Neural cell (in vitro differentiated cells): Measurements from ENCODE around the gene SPTLC2.

Experiments used
- EZH2 ChIP-seq: fragments of 200-600, 300-800 bp; shearing (Covaris generic), sonication (generic); IDR thresholded peaks from 2 replicates; pipeline ENCODE4 v1.6.1; 2014; ENCODE audit warnings: antibody characterized with exemption, low read length, borderline replicate concordance, mild to moderate bottlenecking; ENCODE audit not compliant: insufficient read depth, poor library complexity, severe bottlenecking
- POLR2AphosphoS5 ChIP-seq: IDR thresholded peaks from 2 replicates; pipeline ENCODE4 v1.6.1; 2012
- TF ChIP-seq, protein P1 (sequence below): fragments of 450-650 bp; IDR thresholded peaks from 2 replicates; pipeline ENCODE4 v1.5.1; 2014; ENCODE audit warnings: antibody characterized with exemption, mild to moderate bottlenecking, moderate library complexity; ENCODE audit not compliant: poor library complexity, severe bottlenecking
- TF ChIP-seq, protein P2 (sequence below): IDR thresholded peaks from 2 replicates; pipeline ENCODE4 v1.6.1; 2012; ENCODE audit warnings: borderline replicate concordance

DNA sequence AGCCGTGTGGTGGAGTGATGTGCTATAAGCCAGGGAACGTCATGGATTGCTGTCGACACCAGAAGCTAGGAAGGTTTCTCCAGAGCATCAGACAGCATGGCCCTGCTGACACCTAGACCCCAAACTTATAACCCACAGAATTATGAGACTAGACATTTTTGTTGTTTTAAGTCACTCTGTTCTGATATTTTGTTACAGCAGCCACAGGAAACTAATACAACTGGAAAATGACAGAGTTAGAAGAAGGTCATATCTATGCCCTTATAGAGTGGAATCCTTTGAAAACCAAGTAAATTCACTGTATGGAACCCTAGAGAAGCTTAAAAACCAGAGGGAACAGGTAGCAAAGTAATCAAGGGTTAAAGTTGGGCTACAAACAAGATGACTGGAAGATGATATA lies 42.5 kb downstream of the SPTLC2 start:
- TF ChIP-seq, protein P1, sequence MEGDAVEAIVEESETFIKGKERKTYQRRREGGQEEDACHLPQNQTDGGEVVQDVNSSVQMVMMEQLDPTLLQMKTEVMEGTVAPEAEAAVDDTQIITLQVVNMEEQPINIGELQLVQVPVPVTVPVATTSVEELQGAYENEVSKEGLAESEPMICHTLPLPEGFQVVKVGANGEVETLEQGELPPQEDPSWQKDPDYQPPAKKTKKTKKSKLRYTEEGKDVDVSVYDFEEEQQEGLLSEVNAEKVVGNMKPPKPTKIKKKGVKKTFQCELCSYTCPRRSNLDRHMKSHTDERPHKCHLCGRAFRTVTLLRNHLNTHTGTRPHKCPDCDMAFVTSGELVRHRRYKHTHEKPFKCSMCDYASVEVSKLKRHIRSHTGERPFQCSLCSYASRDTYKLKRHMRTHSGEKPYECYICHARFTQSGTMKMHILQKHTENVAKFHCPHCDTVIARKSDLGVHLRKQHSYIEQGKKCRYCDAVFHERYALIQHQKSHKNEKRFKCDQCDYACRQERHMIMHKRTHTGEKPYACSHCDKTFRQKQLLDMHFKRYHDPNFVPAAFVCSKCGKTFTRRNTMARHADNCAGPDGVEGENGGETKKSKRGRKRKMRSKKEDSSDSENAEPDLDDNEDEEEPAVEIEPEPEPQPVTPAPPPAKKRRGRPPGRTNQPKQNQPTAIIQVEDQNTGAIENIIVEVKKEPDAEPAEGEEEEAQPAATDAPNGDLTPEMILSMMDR = no peak
- TF ChIP-seq, protein P2, sequence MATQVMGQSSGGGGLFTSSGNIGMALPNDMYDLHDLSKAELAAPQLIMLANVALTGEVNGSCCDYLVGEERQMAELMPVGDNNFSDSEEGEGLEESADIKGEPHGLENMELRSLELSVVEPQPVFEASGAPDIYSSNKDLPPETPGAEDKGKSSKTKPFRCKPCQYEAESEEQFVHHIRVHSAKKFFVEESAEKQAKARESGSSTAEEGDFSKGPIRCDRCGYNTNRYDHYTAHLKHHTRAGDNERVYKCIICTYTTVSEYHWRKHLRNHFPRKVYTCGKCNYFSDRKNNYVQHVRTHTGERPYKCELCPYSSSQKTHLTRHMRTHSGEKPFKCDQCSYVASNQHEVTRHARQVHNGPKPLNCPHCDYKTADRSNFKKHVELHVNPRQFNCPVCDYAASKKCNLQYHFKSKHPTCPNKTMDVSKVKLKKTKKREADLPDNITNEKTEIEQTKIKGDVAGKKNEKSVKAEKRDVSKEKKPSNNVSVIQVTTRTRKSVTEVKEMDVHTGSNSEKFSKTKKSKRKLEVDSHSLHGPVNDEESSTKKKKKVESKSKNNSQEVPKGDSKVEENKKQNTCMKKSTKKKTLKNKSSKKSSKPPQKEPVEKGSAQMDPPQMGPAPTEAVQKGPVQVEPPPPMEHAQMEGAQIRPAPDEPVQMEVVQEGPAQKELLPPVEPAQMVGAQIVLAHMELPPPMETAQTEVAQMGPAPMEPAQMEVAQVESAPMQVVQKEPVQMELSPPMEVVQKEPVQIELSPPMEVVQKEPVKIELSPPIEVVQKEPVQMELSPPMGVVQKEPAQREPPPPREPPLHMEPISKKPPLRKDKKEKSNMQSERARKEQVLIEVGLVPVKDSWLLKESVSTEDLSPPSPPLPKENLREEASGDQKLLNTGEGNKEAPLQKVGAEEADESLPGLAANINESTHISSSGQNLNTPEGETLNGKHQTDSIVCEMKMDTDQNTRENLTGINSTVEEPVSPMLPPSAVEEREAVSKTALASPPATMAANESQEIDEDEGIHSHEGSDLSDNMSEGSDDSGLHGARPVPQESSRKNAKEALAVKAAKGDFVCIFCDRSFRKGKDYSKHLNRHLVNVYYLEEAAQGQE = no peak
- TF ChIP-seq EZH2 (no peak), POLR2AphosphoS5 (no peak)
